Upper lobe of left lung (tissue), 6 donors: ENCODE results near the gene PSAT1. TPM values are rescaled to one million over a fixed set of nuclear protein-coding genes. Genes with fewer than 3 reads are reported as not detected.
A peak's percentile ranks its signal among the peaks of the same experiment; 100 is the strongest.

ENCODE experiments used
- ATAC-seq, 2 donors: fragments of 200-7000 bp; cut with Tn5 transposase; one replicate each; pipeline ENCODE4 v1.9.1; 2022; ENCODE audit warnings: mild to moderate bottlenecking in 2 of 2, moderate library complexity in 2 of 2; ENCODE audit not compliant: low FRiP score in 2 of 2
- DNase-seq, 2 donors: peaks; one replicate each; pipeline ENCODE4 v3.0.0-alpha.2; 2019 to 2020
- H3K27ac ChIP-seq, 4 donors: fragments of 200-600 bp; sonication (generic); one replicate each; pipeline ENCODE4 v1.5.1; 2016 to 2019
- H3K27me3 ChIP-seq, 4 donors: fragments of 200-600 bp; sonication (generic); one replicate each; pipeline ENCODE4 v1.5.1; 2017 to 2019
- H3K36me3 ChIP-seq, 4 donors: fragments of 200-600 bp; sonication (generic); one replicate each; pipeline ENCODE4 v1.5.1; 2016 to 2019
- H3K4me1 ChIP-seq, 4 donors: fragments of 200-600 bp; sonication (generic); one replicate each; pipeline ENCODE4 v1.5.1; 2018 to 2019
- H3K4me3 ChIP-seq, 4 donors: fragments of 200-600 bp; sonication (generic); one replicate each; pipeline ENCODE4 v1.5.1; 2017 to 2019; ENCODE audit warnings: mild to moderate bottlenecking in 2 of 4, moderate library complexity in 1 of 4
- H3K9me3 ChIP-seq, 4 donors: fragments of 200-600 bp; sonication (generic); one replicate each; pipeline ENCODE4 v1.5.1; 2018 to 2019
- CTCF ChIP-seq, 6 experiments: fragments of 450-650 bp in 4 of 6; fragments of 200-600 bp in 2 of 6; sonication (generic) in 2 of 6; IDR thresholded peaks; one replicate each; pipeline ENCODE4 v1.5.1; 2016 to 2019; ENCODE audit warnings: antibody characterized with exemption in 6 of 6
- EP300 ChIP-seq, 4 donors: sonication (generic); formaldehyde crosslinking; IDR thresholded peaks; one replicate each; pipeline ENCODE4 v1.5.1; 2017; ENCODE audit warnings: antibody characterized with exemption in 4 of 4, control low read depth in 2 of 4
- POLR2A ChIP-seq, 4 donors: fragments of 450-650 bp; IDR thresholded peaks; one replicate each; pipeline ENCODE4 v1.5.1; 2016 to 2017; ENCODE audit warnings: antibody characterized with exemption in 4 of 4, mild to moderate bottlenecking in 2 of 4
- POLR2AphosphoS5 ChIP-seq, 2 donors: sonication (generic); formaldehyde crosslinking; IDR thresholded peaks; one replicate each; pipeline ENCODE4 v1.5.1; 2017; ENCODE audit warnings: antibody characterized with exemption in 2 of 2
- WGBS, 2 donors: methylation state at CpG; one replicate each; pipeline ENCODE4 v1.1.5; 2017 to 2018; 5-methylcytosine and 5-hydroxymethylcytosine counted together
- total RNA-seq, 6 donors: library from RNA; depleted of rRNA in 4 of 6; stranded (reverse); fragments of >200 nt in 4 of 6; gene quantifications; one replicate each; pipeline versions ENCODE4 v1.1.0 to v1.2.1, GENCODE V29; 2016 to 2021
- donor health status: DM: no; HTN: no; CAD: no; lungs with moderate emphysema.
- donor health status: DM: no; HTN: yes; CAD: no; lungs with severe emphysema.

Gene PSAT1
- total RNA-seq, 6 donors from 2014 or later = 1.8 to 14.6 (median 6.4) TPM; not detected in 1

GRCh38 chr9:78369639-78370219 lies 72.8 kb downstream of the PSAT1 start:
- H3K27me3 ChIP-seq = no peaks in the 10 kb centered on the region
- no peak overlapping the region for H3K4me3 ChIP-seq
- no peaks in the 10 kb centered on the region for H3K4me1 ChIP-seq
- H3K36me3 ChIP-seq = no peaks in the 10 kb centered on the region
- ATAC-seq (peak in 1 of 2 donors; percentile 84), DNase-seq (peak in 1 of 2 donors; percentile 51)
- 34 to 36% methylated on average over 8 of the region's 8 CpGs for WGBS, 2 donors
- TF ChIP-seq CTCF (IDR thresholded peaks at IDR 0.05) (peak; percentile 37 to 67 (median 60)), EP300 (IDR thresholded peaks at IDR 0.05) (no peak), POLR2A (IDR thresholded peaks at IDR 0.05) (no peak), POLR2AphosphoS5 (IDR thresholded peaks at IDR 0.05) (no peak)
- no peaks in the 10 kb centered on the region for H3K9me3 ChIP-seq
- H3K27ac ChIP-seq = no peak overlapping the region

- ATAC-seq = no peak
Observed at GRCh38 chr9:78370991-78371390, 74.1 kb downstream of the PSAT1 start.

GRCh38 chr9:78371981-78372380 lies 75.1 kb downstream of the PSAT1 start:
- WGBS, 2 donors = 46 to 66% methylated on average over 7 of the region's 7 CpGs
- H3K4me1 ChIP-seq = no peaks in the 10 kb centered on the region
- TF ChIP-seq EP300 (IDR thresholded peaks at IDR 0.05) (no peak), POLR2A (IDR thresholded peaks at IDR 0.05) (no peak), CTCF (IDR thresholded peaks at IDR 0.05) (no peak), POLR2AphosphoS5 (IDR thresholded peaks at IDR 0.05) (no peak)
- no peaks in the 10 kb centered on the region for H3K36me3 ChIP-seq
- no peak for ATAC-seq
- H3K27me3 ChIP-seq = no peaks in the 10 kb centered on the region
- no peak overlapping the region for H3K4me3 ChIP-seq
- no peak for DNase-seq
- H3K27ac ChIP-seq = no peak overlapping the region
- no peaks in the 10 kb centered on the region for H3K9me3 ChIP-seq

More at GRCh38 chr9:78370991-78371390, 74.1 kb downstream of the PSAT1 start:
- Histone ChIP-seq H3K27me3 (no peaks in the 10 kb centered on the region), H3K4me3 (no peak overlapping the region), H3K36me3 (no peaks in the 10 kb centered on the region), H3K4me1 (no peaks in the 10 kb centered on the region), H3K9me3 (no peaks in the 10 kb centered on the region), H3K27ac (no peak overlapping the region)
- TF ChIP-seq POLR2AphosphoS5 (IDR thresholded peaks at IDR 0.05) (no peak), EP300 (IDR thresholded peaks at IDR 0.05) (no peak), POLR2A (IDR thresholded peaks at IDR 0.05) (no peak)
- WGBS, 2 donors = 71 to 83% methylated on average over 7 of the region's 7 CpGs
- no peak for DNase-seq

Other genes with a start within 250 kb of the PSAT1 start
- gene CEP78, start 61.0 kb upstream of the PSAT1 start, total RNA-seq = 10 to 100 TPM in 4 of 6 donors, 1 to 10 TPM in 2; 7.3 to 26.4 (median 11.9) TPM